ENCODE measurements around the gene TBCD.
"Not testable (repeated sequence)": the region's sequence is repeated elsewhere in the genome, so short reads cannot be mapped to it uniquely, and the experiment has no call there.

The TBCD gene

DNA sequence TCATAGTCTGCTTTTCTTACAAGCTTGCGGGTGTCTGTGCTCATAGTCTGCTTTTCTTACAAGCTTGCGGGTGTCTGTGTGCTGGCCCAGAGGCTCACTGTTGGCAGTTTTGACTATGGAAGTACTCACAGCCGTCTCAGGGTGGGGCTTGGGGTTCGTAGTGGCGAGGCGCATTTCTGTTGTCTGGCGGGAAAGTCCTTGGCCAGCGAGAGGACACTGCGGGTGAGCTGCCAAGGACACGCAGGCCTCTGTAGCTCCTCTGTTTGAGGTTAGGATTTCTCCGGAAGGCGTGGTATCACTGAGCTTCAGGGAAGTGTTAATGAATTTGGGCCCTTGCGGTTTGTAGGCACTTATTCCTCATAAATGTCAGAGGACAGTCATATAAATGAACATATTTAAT lies 13.5 kb downstream of the TBCD start:
- in situ Hi-C loops (cut with HindIII; ENCODE audit: low sequenced_read_pairs): no loop called here

DNA sequence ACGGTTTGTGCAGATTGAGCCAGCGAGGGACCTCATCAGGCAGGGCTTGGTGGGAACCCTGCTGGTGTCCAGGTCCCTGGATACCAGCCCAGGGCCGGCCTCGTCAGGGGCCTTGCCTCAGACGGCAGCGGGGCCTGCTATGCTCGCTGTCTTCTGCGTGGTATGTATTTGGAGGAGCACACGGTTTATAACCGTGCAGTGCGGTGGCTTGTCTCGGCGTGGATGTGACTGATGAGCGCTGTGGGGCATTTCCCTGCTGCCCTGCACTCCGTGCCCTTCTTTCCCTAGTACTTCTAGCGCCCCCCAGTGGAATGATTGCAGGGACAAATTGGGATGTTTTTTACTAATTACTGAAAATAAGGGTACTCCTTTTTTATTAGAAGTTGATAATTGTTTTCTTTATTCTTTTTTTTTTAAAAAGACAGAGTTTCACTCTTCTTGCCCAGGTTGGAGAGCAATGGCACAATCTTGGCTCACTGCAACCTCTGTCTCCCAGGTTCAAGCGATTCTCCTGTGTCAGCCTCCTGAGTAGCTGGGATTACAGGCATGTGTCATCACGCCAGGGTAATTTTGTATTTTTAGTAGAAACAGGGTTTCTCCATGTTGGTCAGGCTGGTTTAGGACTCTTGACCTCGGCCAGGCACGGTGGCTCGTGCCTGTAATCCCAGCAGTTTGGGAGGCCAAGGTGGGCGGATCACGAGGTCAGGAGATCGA lies 15.3 kb downstream of the TBCD start:
- in situ Hi-C loops (cut with HindIII; ENCODE audit: low sequenced_read_pairs): no loop called here

GRCh38 chr17:82769041-82769440 lies 17.2 kb downstream of the TBCD start:
- in situ Hi-C loops (cut with HindIII; ENCODE audit: low sequenced_read_pairs): no loop called here

- in situ Hi-C loops (cut with HindIII; ENCODE audit: low sequenced_read_pairs): no loop called here
Measured at GRCh38 chr17:82772026-82772425, 20.2 kb downstream of the TBCD start.

- in situ Hi-C loops (cut with HindIII; ENCODE audit: low sequenced_read_pairs): not testable (repeated sequence)
Measured at GRCh38 chr17:82774456-82774855, 22.6 kb downstream of the TBCD start.

- in situ Hi-C loops (cut with HindIII; ENCODE audit: low sequenced_read_pairs): no loop called here
Measured at GRCh38 chr17:82775001-82775823, 23.3 kb downstream of the TBCD start.

DNA sequence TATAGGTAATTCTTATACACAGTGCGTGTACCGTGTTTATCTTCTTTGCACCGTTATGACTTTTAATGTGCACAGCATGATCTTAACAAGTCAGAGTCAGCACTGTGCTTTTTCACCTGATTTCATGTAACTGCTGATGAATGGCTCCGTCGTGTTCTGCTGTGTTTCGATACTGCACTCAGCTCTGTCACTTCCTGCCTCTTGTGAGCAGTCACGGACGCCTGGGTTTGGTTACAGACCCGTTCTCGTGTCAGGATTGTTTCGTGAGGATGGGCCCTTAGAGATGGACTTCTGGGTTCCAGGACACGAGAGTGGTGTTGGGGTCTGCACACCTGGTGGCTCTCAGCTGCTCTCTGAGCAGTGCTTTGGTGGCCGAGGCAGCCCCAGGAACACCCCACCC lies 24.6 kb downstream of the TBCD start:
- in situ Hi-C loops (cut with HindIII; ENCODE audit: low sequenced_read_pairs): no loop called here

GRCh38 chr17:82777778-82778375 lies 26.0 kb downstream of the TBCD start:
- in situ Hi-C loops (cut with HindIII; ENCODE audit: low sequenced_read_pairs): not testable (repeated sequence)

DNA sequence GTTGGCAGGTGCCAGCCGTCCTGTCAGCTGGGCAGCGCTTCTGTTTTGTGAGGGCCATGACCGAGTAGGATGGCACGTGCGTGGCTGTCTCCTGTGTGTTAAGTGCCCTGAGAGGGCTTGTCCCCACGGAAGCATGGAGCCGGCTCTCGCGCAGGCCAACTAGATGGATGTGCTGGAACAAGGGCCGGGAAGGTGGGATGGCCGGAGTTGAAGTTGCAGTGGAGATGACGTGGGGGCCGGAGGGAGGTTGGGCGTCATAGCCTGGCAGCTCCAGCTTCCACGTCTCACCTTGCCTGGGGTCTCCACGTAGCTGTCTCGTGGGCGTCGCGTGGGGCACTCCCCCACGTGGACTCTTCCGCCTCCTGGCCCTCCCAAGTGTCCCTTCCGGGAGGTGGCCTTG lies 27.7 kb downstream of the TBCD start:
- in situ Hi-C loops (cut with HindIII; ENCODE audit: low sequenced_read_pairs): no loop called here

- in situ Hi-C loops (cut with HindIII; ENCODE audit: low sequenced_read_pairs): no loop called here
Measured at GRCh38 chr17:82780195-82780594, 28.3 kb downstream of the TBCD start.

DNA sequence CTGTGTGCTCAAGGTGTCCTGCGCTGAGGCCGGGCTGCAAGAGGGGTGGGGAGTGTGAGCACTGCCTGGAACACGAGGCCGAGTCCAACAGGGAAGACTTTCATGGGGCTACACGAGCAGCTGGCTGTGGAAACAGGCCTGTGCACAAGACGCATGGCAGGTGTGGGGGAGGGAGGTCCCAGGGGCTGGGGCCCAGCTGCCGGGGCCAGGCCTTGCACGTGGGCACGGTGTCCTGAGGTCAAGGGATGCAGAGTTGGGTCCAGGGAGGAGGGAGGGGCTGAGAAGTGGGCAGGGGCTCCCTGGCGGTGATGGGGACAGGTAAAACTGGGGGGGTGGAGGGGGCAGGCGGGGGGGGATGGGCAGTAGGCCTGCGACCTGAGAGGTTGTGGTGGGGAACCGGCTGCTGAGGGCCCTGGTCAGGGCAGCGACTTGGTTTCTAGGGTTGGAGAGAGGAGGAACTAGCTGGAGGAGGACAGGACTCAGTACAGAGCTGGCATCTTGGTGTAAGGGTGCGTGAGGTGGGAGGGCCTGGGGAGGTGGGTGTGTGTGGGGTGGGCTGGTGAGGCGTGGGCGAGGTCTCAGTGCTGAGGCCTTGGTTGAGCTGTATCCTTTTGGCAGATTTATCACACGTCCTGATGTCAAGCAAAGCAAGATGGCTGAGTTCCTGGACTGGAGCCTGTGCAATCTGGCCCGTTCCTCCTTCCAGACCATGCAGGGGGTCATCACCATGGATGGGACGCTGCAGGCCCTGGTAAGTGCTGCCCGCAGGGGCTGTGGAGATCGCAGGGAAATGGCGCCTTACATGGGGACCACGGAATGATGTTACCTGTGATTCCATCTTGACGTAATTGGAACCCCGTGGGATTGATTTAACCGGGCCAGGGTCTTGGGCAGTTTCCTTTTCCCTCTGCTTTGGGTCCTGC lies 29.4 kb downstream of the TBCD start:
- in situ Hi-C loops (cut with HindIII; ENCODE audit: low sequenced_read_pairs): no loop called here

- in situ Hi-C loops (cut with HindIII; ENCODE audit: low sequenced_read_pairs): no loop called here
Measured at GRCh38 chr17:82781894-82782274, 30.0 kb downstream of the TBCD start.

- in situ Hi-C loops (cut with HindIII; ENCODE audit: low sequenced_read_pairs): no loop called here
Measured at GRCh38 chr17:82782657-82783207, 30.9 kb downstream of the TBCD start.

DNA sequence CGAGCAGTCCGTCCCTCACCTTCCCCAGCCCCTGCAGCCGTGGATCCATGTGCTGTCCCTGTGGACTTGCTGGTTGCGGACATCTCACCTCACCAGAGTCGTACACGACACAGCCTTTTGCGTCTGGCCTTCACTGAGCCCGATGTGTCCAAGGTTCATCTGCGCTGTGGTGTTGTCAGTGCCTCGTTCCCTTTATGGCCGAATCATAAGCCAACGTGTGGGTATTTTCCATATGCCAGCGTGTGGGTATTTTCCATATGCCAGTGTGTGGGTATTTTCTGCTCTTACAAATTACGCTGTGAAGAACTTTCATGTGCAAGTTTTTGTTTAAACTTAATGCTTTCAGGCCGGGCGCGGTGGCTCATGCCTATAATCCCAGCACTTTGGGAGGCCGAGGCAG lies 31.6 kb downstream of the TBCD start:
- in situ Hi-C loops (cut with HindIII; ENCODE audit: low sequenced_read_pairs): no loop called here

DNA sequence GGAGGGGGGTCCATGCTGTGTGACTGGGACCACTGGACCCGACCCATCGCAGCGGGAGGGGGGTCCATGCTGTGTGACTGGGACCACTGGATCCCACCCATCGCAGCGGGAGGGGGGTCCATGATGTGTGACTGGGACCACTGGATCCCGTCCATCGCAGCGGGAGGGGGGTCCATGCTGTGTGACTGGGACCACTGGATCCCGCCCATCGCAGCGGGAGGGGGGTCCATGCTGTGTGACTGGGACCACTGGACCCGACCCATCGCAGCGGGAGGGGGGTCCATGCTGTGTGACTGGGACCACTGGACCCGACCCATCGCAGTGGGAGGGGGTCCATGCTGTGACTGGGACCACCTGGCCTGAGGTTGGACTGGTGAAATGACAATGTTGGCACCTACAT lies 33.7 kb downstream of the TBCD start:
- in situ Hi-C loops (cut with HindIII; ENCODE audit: low sequenced_read_pairs): not testable (repeated sequence)

GRCh38 chr17:82786427-82786826 lies 34.6 kb downstream of the TBCD start:
- in situ Hi-C loops (cut with HindIII; ENCODE audit: low sequenced_read_pairs): no loop called here

DNA sequence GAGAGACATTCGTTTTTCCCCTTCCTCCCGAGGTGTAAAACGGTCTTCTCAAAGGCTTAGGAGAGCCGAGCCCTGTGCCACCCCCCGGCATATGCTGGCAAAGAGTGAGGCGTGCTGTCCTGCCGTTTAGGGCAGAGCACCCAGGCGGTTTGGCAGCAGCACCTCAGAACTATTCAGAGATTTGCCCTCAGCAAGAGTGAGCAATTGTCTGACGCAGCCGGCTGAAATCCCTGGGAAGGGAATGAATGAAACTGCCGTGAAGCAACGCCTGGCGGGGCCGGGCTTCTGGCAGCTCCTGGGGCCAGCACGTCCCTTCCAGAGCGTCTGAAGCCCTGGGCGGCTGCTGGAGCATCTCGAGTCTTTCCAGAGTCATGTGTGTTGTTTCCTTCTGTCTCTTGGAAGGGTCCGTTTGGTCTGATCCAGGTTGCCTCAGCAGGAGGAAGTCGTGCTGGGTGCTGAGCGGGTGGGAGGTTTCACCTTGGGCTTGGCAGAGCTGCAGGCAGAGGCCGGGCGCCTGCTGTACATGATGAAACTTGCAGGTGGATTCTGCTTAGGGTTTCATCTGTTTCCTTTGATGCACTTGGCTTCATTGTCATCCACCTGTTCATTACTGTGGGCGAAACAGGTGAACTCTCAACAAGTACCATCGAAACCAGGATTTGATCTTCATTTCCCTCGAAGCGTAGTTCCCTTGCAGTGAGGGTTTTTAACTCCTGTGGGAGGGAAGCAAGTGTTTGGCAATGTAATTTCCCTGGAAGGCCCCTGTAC lies 35.4 kb downstream of the TBCD start:
- in situ Hi-C loops (cut with HindIII; ENCODE audit: low sequenced_read_pairs): no loop called here

DNA sequence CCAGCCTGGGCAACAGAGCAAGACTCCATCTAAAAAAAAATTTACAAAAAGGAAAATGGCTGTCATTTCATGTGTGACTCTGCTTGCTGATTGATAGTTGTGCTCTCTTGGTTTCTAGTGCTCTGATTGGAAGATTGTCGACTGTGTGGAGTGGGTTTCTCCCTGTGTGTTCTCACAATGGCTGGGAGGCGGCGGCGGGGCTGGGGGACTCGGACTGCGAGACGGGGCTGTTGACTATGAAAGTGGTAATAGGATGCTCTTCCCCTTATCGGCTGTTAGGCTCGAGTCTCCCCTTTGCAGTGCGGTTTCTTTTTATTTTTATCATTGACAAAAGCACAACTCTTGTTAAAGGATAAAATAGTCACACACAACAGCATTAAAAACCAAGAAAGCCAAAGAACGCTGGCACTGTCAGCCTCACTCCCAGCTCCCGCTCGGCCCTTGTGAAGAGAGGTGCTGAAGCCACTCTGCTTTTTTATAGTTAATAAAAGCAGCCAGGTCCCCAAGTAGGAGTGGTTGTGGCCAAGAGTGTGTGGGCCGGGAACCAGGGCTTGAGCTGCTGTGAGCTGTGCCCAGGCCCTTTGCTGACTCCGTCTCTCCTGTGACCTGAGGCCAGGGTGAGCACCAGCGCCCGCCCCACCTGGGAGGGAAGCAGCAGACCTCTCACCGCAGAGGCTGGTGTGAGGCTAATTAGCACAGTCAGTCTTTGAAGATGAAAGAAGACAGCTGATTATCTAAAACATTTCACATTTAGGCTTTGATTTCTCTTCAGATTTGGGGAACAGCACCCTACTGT lies 36.5 kb downstream of the TBCD start:
- in situ Hi-C loops (cut with HindIII; ENCODE audit: low sequenced_read_pairs): no loop called here

GRCh38 chr17:82789051-82789592 lies 37.3 kb downstream of the TBCD start:
- in situ Hi-C loops (cut with HindIII; ENCODE audit: low sequenced_read_pairs): no loop called here

All from DLD1 (cell line).